Renal cortex interstitium (tissue), 11 donors: ENCODE measurements around the gene CISH. TPM values are rescaled to one million over a fixed set of nuclear protein-coding genes. Genes with fewer than 3 reads are reported as not detected.

Source experiments
- DNase-seq, 11 donors: peaks; one replicate each; pipeline ENCODE4 v3.0.0-alpha.2; 2013; ENCODE audit warnings: low read depth in 9 of 11, low spot score in 4 of 11; ENCODE audit errors: extremely low read depth in 1 of 11
- polyA plus RNA-seq, 3 donors: library from polyadenylated mRNA; unstranded; fragments of 120-200 nt; gene quantifications; one replicate each; pipeline ENCODE4 v1.2.1, GENCODE V29; 2013; ENCODE audit not compliant: insufficient read length in 3 of 3

Gene CISH
- polyA plus RNA-seq, 3 donors, result 30.5 to 34.9 (median 30.6) TPM

DNA sequence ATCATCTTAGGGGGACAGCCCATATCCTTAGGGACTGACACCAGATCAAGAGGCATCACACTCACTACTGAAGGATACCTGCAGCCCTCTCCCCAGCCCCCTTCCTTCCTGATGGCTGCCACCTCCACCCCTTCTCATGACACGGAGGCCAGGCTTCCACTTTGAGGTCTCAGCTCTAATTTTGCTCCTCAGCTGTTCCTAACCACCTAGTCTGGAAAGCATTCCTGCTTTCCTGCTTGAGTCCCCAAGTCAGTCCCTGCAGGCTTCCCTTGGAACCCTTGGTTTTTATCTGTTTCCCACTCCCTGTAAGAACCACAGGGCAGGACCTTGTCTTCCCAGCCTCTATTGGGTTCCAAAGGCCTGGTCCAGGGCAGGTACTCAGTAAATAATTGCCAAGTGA, 47.3 kb downstream of the CISH start:
- no peak for DNase-seq

DNA sequence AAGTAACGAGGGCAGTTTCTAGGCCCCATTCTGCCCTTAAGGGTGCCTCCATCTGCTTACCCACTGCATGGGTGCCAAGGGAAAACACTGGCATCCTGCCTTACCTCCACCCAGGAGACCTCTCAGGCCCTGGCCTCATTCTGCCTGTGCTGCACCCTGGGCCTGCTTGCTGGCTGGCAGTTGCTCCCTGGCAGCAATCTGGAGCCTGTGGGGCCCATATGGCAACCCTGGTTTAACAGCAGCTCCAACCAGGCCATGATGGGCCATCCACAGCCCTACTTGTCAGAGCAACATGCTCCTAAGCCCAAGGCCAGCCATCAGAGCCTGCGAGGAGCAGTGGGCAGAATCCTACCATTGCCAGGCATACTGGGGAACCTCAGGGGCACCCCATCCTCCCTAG, 47.7 kb downstream of the CISH start:
- no peak for DNase-seq

DNA sequence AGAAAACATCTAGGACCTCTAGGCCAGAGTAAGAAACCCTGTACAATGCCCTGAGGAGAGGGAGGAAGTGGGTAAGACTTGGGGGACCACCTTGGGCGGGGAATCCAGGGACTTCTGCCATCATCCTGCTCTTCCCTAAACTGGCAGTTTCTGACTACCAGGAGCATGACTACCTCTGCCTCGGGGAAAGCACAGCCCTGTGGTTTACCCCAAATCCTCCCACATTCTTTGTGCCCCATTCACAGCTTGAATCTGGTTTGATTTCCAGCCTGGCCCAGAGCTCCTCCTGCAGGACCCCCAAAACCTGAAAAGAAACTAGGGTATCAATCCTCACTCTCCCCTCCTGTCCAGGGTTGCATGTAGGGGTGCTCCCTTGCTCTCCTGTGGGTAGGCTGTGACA, 48.7 kb downstream of the CISH start:
- no peak for DNase-seq

- DNase-seq, result no peak
Measured at GRCh38 chr3:50559702-50560101, 51.9 kb downstream of the CISH start.

GRCh38 chr3:50557915-50558314, 53.7 kb downstream of the CISH start:
- no peak for DNase-seq

DNA sequence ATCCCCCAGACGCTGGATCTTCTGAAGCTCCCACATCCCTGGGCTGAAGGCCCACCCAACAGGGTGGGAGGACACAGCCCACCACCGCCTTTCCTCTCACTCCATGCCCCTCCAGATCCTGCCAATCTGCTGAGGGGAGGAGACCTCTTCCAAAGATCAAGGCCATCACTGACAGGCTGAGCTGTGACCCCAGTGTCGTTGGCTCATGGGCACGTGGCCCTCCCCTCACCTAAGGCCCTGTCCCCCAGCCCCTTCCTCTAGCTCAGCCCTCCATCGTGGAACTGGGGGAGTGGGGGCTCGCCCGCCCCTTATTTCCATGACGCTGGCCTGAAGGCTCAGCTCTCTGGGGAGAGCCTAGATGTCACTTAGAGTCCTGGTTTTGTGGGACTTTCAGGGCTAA, 54.5 kb downstream of the CISH start:
- no peak for DNase-seq

Other genes with a start within 250 kb of the CISH start
- gene CACNA2D2, start 108.1 kb downstream of the CISH start, polyA plus RNA-seq, result 10 to 100 TPM; 14.0 to 17.2 (median 14.6) TPM
- gene C3orf18, start 44.0 kb downstream of the CISH start, polyA plus RNA-seq, result 10 to 100 TPM; 16.0 to 19.6 (median 16.9) TPM
- gene HEMK1, start 42.3 kb downstream of the CISH start, polyA plus RNA-seq, result 10 to 100 TPM; 21.9 to 34.0 (median 25.3) TPM
- 10 to 100 TPM; 38.4 to 54.7 (median 54.5) TPM for gene MAPKAPK3, start 5.4 kb upstream of the CISH start, polyA plus RNA-seq
- 1 to 10 TPM; 1.4 to 2.2 (median 1.5) TPM for gene DOCK3, start 63.2 kb upstream of the CISH start, polyA plus RNA-seq